GM18951 (cell line): ENCODE measurements around the gene SSU72.
A peak's percentile ranks its signal among the peaks of the same experiment; 100 is the strongest.
"Not testable (repeated sequence)": the region's sequence is repeated elsewhere in the genome, so short reads cannot be mapped to it uniquely, and the experiment has no call there.

Source experiments
- POLR2A ChIP-seq: IDR thresholded peaks from 4 replicates; pipeline ENCODE4 v1.6.1; 2011; ENCODE audit warnings: mild to moderate bottlenecking; ENCODE audit not compliant: insufficient read length, insufficient read depth; ENCODE audit errors: extremely low read depth
- in situ Hi-C: fragments of 300-500 bp; cut with MboI; formaldehyde crosslinking; loops from one replicate; pipeline ENCODE4 v1.12.0; 2022; ENCODE audit warnings: low sequenced_read_pairs, mixed read lengths, inconsistent platforms; ENCODE audit not compliant: unreplicated experiment

SSU72 gene

GRCh38 chr1:1521331-1521730 lies 53.3 kb downstream of the SSU72 start:
- no peak for TF ChIP-seq POLR2A
- in situ Hi-C loops: no loop called here

GRCh38 chr1:1519805-1520505 lies 54.7 kb downstream of the SSU72 start:
- in situ Hi-C loops: not testable (repeated sequence)

- in situ Hi-C loops: not testable (repeated sequence)
Measured at GRCh38 chr1:1518621-1519007, 56.0 kb downstream of the SSU72 start.

- TF ChIP-seq POLR2A: no peak
- in situ Hi-C loops: no loop called here
Measured at GRCh38 chr1:1517973-1518620, 56.6 kb downstream of the SSU72 start.

- in situ Hi-C loops: not testable (repeated sequence)
Measured at GRCh38 chr1:1516923-1517322, 57.7 kb downstream of the SSU72 start.

- in situ Hi-C loops: not testable (repeated sequence)
Measured at GRCh38 chr1:1514376-1514775, 60.3 kb downstream of the SSU72 start.

- in situ Hi-C loops: not testable (repeated sequence)
Measured at GRCh38 chr1:1513675-1514074, 61.0 kb downstream of the SSU72 start.

- in situ Hi-C loops: not testable (repeated sequence)
Measured at GRCh38 chr1:1512425-1512824, 62.2 kb downstream of the SSU72 start.

- in situ Hi-C loops: no loop called here
- peak; percentile 76 for TF ChIP-seq POLR2A
Measured at GRCh38 chr1:1511533-1512285, 63.0 kb downstream of the SSU72 start, which contains the start of gene ATAD3A. ATAD3A (plus strand) TSS chr1:1512162; CDS start chr1:1512269, 107 bp downstream.

GRCh38 chr1:1510912-1511532 lies 63.6 kb downstream of the SSU72 start:
- no peak for TF ChIP-seq POLR2A
- in situ Hi-C loops: no loop called here

- in situ Hi-C loops: not testable (repeated sequence)
Measured at GRCh38 chr1:1509465-1509850, 65.2 kb downstream of the SSU72 start.

- in situ Hi-C loops: not testable (repeated sequence)
Measured at GRCh38 chr1:1508775-1509464, 65.7 kb downstream of the SSU72 start.

- TF ChIP-seq POLR2A: no peak
- in situ Hi-C loops: no loop called here
Measured at GRCh38 chr1:1507305-1507704, 67.4 kb downstream of the SSU72 start.

GRCh38 chr1:1505801-1506200 lies 68.9 kb downstream of the SSU72 start:
- in situ Hi-C loops: not testable (repeated sequence)

GRCh38 chr1:1505366-1505798 lies 69.3 kb downstream of the SSU72 start:
- in situ Hi-C loops: not testable (repeated sequence)

- in situ Hi-C loops: not testable (repeated sequence)
Measured at GRCh38 chr1:1504777-1505365, 69.8 kb downstream of the SSU72 start.

GRCh38 chr1:1495461-1495975 lies 79.1 kb downstream of the SSU72 start:
- in situ Hi-C loops: loop anchor here (5.0 kb wide), 1 partner anchor 48 kb away; the partner anchor contains the start of gene ATAD3C

- in situ Hi-C loops: not testable (repeated sequence)
Measured at GRCh38 chr1:1494311-1494710, 80.4 kb downstream of the SSU72 start.
